ENCODE data around the gene COL8A2.

GRCh38 chr1:36115931-36116330, 9.1 kb downstream of the COL8A2 start:
- TF ChIP-seq ZNF274 (IDR thresholded peaks at IDR 0.05; ENCODE audit: low read depth, low read length) = no peak
- no peak for TF ChIP-seq YY1 (IDR thresholded peaks at IDR 0.05; ENCODE audit: insufficient read depth, insufficient read length)

All from NT2/D1 (cell line).